PC-3 (cell line): Measurements from ENCODE around the gene MAP3K20.
"Not testable (repeated sequence)": the region's sequence is repeated elsewhere in the genome, so short reads cannot be mapped to it uniquely, and the experiment has no call there.

Experiments used
- CTCF ChIP-seq: fragments of 300-600 bp; sonication (generic); conservative IDR thresholded peaks from 2 replicates; pipeline ENCODE4 v1.5.1; 2017; ENCODE audit warnings: antibody characterized with exemption, low read depth, mild to moderate bottlenecking, low read length
- EZH2 ChIP-seq: fragments of 300-600 bp; sonication (generic); IDR thresholded peaks from one replicate; pipeline ENCODE4 v1.6.1; 2017; ENCODE audit warnings: antibody characterized with exemption, mild to moderate bottlenecking, low read length; ENCODE audit not compliant: unreplicated experiment

GRCh38 chr2:173309370-173309769 is 233.7 kb downstream of the MAP3K20 start:
- not testable (repeated sequence) for TF ChIP-seq CTCF, EZH2
